Eye (tissue), 1 donor: ENCODE data around the gene FLT1.

Source experiments
- DNase-seq: peaks from one replicate; pipeline ENCODE4 v3.0.0-alpha.2; 2015

Gene FLT1

DNA sequence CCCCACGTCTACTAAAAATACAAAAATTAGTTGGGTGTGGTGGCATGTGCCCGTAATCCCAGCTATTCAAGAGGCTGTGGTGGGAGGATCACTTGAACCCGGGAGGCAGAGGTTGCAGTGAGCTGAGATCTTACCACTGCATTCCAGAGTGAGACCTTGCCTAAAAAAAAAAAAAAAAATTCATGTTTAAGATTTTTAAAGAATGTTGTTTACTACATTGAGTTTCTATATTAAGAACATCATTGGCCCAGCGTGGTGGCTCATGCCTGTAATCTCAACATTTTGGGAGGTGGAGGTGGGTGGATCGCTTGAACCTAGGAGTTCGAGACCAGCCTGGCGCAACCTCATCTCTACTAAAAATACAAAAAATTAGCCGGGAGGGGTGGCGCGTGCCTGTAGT, 31.9 kb upstream of the FLT1 start:
- DNase-seq, result no peak

GRCh38 chr13:28522871-28523270, 27.9 kb upstream of the FLT1 start:
- no peak for DNase-seq

- DNase-seq, result no peak
These were observed 18.8 kb upstream of the FLT1 start for GRCh38 chr13:28513745-28514144.

- no peak for DNase-seq
These were observed 15.6 kb upstream of the FLT1 start for GRCh38 chr13:28510542-28510941.

DNA sequence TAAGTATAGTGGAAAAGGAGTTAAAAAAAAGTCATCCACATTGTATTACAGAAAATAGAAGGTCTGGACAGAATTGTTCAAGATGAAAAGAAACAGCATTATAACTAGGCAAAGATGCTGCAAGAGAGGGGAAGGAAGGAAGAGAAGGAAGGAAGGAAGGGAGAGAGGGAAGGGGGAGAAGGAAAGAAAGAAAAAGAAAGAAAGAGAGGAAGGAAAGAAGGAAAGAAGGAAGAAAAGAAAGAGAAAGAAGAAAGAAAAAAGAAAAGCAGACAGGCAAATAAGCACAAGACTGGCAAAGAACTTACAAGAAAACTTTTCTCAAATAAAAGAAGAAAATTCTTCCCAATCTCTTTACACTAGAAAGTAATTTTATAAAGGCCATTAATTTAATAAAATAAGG, 15.1 kb upstream of the FLT1 start:
- no peak for DNase-seq

- DNase-seq, result no peak
These were observed 10.7 kb upstream of the FLT1 start for GRCh38 chr13:28505543-28506135.

DNA sequence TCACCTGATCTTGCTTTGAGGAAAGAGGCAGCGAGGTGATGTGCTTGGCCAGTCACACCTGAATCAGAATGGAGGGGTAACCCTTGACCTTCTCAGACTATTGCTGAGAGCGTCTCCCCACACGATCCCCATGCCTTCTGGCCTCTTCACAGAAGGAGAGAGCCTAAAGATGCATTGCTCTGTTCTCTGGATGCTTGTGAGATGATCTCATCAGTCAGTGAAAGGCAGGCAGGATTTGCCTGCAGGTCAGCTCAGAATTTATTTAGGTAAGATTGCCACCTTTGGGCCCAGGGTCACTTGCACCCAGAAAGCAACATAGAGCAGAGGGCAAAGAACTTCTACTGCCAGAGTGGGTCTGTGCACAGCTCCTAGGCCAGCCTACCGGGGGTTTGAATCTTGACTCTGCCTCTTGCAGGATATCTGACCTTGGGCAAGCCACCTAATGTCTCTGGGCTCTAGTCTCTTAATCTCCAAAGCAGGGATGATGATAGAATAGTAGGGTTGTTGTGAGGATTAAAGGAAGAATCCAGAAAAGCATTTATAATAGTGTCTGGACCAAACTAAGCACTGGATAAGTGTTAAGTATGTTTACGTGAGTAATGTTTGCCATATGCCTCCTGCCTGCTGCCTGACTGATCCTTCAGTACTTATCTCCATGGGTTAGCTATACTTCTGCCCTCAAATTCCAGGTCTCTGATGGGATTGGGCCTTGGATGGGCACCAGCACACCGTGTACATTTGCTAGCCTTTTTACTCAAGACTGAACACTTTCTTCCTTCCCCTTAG, 8.4 kb upstream of the FLT1 start:
- no peak for DNase-seq

DNA sequence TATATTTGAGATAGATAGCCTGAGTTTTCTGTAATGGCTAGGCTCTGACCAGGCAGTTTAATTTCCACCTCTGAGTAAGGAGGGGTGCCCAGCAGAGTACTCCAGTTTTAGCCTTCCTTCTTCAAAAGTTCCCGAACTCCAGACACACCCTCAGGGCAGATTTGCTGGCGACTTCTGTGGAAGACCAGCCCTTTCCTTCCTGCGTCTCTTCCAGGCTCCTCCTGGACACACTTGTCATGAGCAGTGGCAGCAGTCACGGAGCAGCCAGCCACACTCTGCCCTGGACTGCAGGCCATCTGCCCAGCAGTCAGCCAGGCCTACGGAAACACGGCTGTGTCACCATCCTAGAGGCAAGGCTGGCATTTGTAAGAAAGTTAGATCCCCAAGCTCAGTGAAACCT, 6.6 kb upstream of the FLT1 start:
- no peak for DNase-seq

DNA sequence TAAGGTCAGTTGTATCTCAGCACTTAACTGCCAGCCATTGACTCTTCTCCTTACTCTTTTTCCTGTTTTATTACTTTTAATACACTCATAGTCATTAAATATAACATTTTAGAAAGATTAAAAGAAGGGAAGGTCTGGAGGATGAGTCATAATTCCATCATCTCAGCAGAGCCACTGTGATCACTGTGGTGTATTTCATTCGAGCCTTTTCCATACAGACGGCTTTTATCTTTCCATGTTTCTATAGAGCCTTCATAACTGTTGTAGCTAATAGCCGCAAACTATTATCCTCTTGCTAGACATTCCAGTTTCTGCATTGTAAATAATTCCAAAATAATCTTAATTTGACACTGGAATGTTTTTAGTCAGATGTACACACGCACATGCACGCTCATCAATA, 4.7 kb upstream of the FLT1 start:
- DNase-seq, result no peak

DNA sequence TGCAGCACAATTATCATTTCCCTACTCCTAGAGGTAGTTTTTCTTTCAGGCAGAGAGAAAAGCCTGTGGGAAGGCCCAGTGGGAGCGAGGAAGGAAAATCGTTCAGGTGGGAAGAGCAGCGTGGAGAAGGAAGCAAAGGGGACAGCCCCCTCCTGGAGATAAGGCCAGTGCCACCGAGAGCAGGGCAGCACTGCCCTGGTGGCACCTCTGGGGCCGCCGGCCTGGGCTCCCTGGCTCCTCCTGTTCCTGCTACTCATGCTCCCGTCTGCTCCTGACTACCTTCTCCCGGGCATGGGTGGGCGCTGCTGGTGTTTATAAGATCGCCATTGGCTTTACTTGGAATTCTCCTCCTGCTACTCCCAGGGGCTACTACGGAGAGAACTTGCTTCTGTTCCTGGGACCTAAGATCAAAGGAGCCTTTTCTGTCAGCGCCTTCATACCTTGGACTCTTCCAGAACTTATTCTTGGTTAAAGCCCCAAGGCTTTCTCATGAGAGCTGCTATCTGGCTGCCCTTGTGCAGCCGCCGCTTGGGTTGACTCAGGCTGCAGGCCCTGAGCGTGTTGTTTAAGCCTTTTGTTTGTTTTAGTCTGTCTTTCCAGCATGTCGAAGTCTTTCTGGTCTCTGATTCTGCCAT, 3.7 kb upstream of the FLT1 start:
- DNase-seq, result no peak

DNA sequence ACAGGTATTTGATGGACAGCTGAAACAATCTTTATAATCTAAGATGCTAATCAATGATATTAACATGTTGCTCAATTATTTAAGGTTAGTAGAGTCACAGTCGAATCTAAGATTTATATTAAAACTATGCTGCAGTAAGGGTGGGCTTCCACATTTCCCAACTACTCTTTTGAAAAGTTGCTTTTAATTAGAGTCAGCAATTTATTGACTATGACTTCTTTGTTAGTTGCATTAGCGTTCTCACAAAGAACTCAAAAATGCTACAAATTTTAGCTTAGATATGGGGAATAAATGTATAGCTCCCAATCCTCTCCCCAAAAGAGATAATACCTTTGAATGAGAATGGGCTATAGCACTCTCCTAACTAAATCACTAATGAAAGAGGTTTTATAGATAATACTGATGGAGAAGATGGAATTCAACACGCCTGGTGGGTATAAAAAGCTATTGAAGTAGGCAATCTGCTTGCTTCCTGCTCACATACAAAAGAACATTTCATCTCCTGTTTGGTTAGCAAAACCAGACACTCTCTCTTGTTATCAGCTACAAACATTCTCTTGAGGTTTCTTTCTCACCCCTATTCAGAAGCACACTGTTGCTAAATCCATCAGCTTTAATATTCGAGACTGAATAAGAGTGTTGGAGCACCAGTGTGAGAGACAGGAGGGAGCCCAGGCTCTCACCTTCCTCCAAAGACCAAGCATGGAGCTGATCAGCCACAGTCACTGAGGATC, 2.4 kb upstream of the FLT1 start:
- DNase-seq, result no peak

- no peak for DNase-seq
These were observed 1.2 kb upstream of the FLT1 start for GRCh38 chr13:28496188-28496564.

DNA sequence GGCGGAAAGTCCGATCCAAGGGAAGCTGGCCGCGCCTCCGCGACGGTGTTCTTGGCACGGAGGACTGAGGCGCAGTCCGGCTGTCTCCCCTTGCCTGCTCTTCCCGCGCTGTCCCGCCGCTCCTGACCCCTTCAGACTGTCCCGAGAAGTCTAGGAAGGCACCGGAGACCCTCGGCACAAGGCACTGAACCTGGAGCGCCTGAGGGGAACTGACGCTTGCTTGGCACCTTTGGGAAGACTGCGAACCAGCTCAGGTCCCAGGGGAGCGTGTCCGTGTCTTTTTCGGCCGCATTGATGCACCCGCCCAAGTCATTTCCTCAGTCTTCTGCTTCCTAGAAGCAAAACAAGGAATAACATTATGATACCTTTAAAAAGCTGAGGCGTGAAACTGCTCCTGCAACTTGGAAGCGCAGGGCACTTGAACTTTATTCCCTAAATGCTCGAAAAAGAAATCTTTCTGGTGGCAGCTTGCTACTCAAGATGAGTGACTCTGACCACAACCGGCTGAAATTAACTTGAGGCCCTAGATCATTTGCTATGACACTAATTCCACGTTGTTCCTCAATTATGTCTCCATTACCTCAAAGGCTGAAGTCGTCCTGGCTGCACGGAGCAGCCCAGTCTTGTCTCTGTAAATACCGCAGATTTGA, 735 bp upstream of the FLT1 start:
- peak; percentile 22 for DNase-seq

DNA sequence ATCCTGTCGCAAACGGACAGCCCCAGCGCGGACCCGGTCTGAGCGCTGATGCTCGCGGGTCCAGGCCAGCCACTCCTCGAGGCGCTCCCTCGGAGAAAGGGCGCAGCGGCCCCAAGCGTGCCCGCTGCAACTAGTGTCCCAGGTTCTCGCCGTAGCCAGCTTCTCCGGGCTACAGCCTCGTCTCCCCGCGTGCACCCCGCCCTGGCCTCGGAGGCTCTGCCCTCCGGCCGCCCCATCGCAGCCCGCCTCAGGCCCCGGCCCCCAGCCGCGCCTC, 487 bp downstream of the FLT1 start:
- DNase-seq, result no peak

DNA sequence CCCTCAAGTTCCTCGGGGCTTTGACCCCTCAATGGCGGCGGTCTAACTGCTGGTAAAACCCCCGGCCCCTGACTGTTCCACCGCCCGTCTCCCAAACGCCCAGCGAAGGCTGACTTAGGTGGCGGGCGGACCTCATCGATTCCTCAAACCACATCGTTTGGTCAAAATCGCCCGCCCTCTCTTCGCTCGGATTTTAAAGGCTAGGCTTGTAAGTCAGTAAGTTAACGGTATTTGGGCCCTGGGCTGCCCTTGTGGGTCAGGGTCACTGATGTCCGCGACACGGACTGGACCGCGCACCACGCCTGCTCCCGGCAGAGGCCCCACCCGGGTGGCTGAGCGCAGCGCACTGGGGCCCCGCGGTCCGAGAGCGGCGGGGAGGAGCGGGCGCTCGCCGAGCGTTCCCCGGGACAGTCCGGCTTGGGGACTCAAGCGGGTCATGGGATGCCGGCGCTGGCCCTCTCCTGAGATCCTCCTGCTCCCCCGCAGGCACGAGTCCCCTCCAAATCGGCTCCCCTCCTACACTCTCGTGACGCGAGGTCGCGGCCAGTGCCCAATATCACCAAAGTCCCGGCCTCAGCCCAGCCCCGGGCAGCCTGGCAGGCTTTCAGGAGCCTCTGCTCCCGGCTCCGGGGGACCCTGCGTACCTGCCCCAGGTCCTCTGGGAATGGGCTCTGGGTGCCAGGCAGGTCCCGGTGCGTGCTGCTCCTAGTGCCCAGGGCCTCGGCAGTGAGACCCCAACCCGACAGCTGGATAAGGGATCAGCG, 1.0 kb downstream of the FLT1 start:
- DNase-seq, result peak; percentile 59

DNA sequence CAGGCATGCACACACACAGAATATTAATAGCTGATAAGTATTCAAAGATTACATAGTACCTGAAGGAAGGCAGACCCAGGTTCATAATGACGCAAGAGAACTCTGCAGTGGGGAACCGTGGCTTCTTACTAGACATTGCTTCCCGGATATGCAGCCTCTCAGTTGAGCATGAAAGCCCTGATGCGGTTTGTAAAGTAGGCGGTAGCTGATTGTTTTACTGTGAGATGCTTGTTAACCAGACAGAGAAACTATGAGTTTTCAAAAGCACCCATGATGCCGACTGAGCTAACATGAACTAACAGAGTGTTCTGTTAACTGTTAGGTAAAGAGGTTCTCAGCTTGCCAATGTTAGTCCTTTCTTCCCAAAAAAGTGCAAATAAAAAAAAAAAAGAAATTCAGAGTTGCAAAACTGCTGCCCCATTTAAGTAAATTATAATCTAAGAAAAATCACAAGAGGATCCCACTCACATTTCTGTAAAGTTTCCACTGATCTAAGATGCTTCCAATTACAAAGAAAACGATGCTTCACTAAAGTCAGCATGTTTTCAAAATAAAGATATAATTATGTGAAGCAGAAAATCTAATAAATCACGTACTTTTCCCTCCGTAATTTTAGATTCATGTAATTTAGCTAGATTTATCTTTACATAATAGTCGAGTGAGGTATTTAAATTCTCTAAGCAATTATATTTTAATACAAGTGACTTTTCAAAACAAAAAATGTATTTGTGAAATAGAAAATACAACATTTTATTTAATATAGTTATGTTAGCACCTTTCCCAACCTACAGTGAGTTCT, 2.2 kb downstream of the FLT1 start:
- peak; percentile 50 for DNase-seq

- no peak for DNase-seq
These were observed 4.9 kb downstream of the FLT1 start for GRCh38 chr13:28490061-28490460.

- DNase-seq, result peak; percentile 29
These were observed 5.4 kb downstream of the FLT1 start for GRCh38 chr13:28489524-28489931.

DNA sequence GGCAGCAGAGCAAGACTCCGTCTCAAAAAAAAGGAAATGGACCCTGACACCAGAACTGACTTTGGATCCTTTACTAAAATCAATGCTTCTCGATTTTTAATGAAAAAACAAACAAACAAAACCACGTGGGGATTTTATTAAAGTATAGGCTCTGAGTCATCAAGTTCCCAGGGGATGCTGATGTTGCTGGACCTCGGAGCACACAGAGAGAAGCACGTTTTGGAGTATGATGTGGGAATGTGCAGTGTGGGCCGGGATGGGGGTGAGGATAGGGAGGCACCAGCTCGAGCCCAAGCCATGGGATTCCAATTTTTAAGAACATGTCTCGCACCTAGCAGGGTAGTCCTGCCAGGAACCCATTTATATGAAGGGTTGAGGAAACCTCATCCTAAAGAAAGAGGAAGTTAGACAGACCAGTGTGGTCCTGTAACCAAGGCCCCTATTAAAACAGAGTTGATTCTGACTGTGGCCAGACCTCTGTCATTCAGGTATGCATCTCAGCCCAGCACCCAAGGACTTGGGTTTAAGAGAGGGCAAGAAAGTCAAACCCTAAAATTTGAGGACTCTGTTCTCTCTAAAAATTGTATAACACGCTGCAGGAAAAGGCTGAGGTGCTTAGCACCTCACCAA, 6.4 kb downstream of the FLT1 start:
- no peak for DNase-seq

GRCh38 chr13:28485996-28486543, 8.9 kb downstream of the FLT1 start:
- DNase-seq, result no peak

DNA sequence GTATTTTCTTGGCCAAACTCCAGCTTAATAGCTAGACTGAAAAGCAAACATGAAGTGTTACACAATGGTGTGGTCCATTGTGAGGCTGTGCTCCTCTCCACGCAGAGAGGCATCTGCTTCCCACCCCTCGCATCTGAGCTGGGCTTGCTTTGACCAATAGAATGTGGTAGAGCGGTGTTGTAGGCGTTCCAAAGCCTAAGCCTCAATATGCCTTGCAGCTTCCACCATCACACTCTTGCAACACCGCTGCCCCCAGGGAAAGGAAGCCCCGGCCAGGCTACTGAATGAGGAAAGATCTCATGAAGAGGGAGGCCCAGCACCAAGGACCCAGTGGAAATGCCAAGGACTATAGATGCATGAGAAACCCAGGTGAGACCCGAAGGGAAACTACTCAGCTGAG, 9.4 kb downstream of the FLT1 start:
- DNase-seq, result no peak
